HTERT RPE-1 (cell line): ENCODE measurements around the gene COL4A6.

Source experiments
- in situ Hi-C: fragments of 300-500 bp; cut with MboI; formaldehyde crosslinking; loops from 4 replicates; pipeline ENCODE4 v1.14.3; 2020; ENCODE audit warnings: low sequenced_read_pairs

The COL4A6 gene

DNA sequence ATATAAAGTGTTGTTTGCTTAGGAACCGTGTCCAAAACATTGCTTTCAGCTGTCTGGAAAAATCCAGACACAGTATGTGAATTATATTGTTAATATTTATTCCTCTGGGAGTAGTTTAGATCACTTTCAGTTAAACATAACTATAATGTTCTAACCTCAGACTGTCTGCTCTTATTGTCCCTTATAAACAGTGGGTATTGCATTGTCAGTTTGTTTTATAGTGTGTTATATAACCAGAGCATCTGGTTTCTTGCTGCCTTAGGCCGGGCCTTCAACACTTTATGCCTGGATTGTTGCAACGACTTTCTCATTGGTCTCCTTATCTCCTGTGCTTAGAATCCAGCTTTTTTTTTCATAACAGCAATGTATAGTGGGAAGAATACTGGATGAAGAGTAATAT, 320.2 kb downstream of the COL4A6 start:
- in situ Hi-C loops: no loop called here

DNA sequence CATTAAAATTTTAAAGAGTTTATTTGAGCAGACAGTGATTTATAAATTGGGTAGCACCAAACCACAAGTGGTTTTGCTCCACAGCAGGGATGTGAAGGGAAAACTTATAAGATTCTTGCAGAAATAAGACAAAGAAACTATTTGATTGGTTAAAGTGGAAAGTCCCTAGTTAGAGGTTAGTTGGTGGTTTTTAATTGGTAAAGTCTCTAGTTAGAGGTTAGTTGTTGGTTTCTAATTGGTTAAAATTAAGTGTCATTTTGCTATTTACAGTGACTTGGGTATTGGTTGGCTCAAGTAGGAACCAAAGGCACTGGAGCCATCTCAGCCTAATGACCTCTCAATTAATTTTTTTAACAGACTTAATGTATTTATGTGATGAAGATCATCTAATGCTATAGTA, 323.7 kb downstream of the COL4A6 start:
- in situ Hi-C loops: no loop called here
